Measurements from ENCODE around the gene ZNF396. TPM values are rescaled to one million over a fixed set of nuclear protein-coding genes. Genes with fewer than 3 reads are reported as not detected.

ZNF396 gene
- polyA plus RNA-seq, 1 donor = 1.3 TPM

DNA sequence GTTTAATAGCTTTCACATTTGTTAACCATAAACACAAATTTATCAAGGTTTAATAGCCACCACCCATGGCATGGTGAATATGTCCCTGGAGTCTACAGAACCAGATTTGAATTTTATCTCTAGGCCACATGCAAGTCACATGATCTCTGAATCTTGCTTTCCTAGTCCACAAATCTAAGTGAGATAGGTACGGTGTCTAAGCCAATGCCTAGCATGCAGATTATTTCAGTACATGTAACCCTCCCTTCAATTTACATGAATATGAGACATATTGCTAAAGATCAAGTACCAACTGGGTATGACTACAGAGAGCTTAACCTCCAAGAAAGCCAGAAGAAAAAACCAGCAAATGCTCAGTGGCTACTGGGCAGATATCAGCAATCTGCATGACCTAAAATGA is 42.9 kb downstream of the ZNF396 start:
- DNase-seq = no peak

DNA sequence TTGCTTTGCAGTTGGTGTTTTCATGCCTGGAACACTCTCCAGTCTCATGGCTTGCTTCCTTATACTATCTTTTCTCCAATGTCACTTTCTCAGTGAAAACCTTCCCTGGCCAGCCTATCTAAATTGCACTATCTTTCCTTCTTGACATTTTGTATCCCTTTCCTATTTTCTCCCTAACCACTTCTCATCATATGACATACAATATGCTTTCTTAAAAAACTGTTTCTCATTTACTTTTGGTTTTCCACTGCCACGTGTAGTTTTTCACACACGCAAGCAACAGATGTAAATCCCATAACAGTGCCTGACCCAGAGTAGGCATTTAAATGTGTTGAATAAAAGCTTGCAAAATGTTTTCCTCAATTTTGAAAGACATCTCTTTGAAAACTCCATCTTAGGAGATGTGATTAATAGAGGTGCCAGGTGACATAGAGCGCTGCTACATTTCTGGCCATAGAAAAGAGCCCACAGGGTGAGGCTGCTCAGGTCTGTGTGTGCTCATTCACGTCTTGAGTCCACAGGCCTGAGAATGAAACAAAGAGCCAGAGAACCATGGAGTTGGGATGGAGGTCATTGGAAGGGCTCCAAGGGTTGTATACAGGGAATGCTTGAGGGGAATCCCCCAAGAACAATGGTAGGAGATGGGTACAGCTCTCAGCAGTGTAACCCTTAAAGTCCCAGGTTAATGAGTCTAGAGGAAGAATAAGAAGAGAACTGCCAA is 45.6 kb downstream of the ZNF396 start:
- no peak for DNase-seq

DNA sequence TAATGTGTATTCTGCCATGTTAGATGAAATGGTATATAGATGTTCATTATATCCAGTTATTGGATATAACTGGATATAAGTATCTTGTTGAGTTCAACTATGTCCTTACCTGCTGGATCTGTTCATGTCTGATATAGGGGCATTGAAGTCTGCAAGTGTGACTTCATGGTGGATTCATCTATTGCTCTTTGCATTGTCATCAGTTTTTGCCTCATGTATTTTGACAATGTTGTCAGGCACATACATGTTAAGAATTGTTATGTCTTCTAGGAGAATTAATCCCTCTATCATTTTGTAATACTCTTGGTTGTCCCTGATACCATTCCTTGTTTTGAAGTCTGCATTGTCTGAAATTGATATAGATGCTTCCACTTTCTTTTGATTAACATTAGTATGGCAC is 48.3 kb downstream of the ZNF396 start:
- no peak for DNase-seq

GRCh38 chr18:35326695-35327387 is 50.3 kb downstream of the ZNF396 start:
- DNase-seq = no peak

GRCh38 chr18:35324926-35325655 is 52.0 kb downstream of the ZNF396 start:
- no peak for DNase-seq

DNA sequence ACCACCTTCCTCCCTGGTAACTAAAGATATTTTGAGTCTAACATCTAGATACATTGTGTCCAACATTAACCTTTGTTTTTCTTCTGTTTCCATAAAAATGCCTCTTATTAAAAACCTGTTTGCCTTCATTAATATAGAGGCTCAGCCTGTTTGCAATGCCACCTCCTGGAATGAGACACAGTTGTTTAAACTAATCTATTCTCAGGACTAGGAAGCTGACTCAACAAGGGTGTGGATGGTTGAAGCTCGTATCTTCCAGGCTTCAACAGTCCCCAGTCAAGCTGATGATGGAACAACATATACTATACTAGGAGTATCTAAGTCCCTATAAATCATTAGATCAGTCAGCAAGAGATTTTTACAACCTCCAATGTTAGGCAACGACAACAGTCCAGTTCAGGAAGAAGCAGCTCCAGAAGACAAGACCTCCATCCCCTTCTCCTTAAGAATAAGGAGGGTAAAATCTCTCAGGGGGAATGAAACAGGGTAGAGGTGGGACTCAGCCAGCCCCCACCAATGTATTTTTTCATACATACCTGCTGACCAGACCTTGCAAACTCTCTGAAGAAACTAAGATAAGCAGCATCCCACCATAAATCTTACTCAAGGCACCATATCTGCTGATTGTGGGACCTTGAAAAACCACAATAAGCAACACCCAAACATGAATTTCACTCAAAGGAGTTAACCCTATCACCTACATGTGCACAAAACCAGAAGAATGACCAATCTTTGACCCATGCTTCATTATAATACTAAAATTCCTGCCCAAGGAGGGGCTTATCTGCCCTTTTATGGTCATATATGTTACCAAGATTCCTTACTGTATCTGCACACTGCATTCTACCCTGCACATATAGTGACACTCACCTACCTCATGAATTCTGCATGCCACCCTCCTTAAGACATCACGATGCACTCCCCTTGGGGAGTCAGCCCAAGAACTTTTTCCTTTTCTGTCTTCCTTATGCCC is 54.4 kb downstream of the ZNF396 start:
- DNase-seq = no peak

Other genes starting within 250 kb of the ZNF396 start
- 30.9 TPM for gene ZNF397, start 136.3 kb downstream of the ZNF396 start, polyA plus RNA-seq (ENCODE audit: insufficient read length)
- gene ZSCAN30, start 87.1 kb downstream of the ZNF396 start, polyA plus RNA-seq (ENCODE audit: insufficient read length) = 27.7 TPM
- gene ZNF24, start 32.9 kb downstream of the ZNF396 start, polyA plus RNA-seq (ENCODE audit: insufficient read length) = 28.1 TPM
- 27.8 TPM for gene INO80C, start 120.6 kb upstream of the ZNF396 start, polyA plus RNA-seq (ENCODE audit: insufficient read length)
- 83.8 TPM for gene GALNT1, start 204.4 kb upstream of the ZNF396 start, polyA plus RNA-seq (ENCODE audit: insufficient read length)

Measured in hindlimb muscle (tissue), 1 donor.